Measurements from ENCODE around the gene TREML2. TPM values are rescaled to one million over a fixed set of nuclear protein-coding genes. Genes with fewer than 3 reads are reported as not detected.

Gene TREML2
- total RNA-seq, 4 donors from 2014 or later = 0.22 to 0.34 TPM; not detected in 2

DNA sequence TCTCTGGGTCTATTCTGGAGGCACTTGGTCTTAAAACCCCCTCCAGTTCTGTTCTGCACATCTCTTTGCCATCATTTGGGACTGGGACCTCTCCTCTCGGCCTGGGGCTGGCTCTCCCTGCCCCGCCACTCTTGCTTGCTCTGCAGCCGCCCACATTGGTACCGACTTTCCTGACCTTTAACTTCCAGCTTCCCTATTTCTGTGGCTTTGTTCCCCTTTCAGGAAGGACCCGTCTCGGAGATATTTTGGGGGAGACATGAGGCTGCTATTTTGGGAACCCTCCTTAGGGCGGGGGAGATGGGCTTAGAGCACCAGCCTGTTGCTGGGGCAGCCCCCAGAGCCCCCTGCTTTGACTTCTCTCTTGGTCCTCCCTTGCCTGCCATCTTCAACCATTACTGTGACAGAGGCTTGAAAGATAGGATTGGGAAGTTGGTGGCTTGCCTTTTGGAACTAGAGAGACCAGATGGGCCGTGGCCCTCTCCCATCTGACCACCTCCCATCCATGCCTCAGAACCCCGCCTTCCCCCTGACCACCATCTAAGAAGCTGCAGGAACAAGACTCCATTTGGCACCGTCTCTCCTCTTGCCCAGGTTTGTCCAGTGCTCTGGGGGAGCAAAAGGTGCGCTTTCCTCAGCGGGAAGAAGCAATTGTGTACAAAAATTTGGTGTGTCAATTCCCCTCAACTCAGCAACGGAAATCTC, 38.9 kb downstream of the TREML2 start:
- TF ChIP-seq, protein P1, sequence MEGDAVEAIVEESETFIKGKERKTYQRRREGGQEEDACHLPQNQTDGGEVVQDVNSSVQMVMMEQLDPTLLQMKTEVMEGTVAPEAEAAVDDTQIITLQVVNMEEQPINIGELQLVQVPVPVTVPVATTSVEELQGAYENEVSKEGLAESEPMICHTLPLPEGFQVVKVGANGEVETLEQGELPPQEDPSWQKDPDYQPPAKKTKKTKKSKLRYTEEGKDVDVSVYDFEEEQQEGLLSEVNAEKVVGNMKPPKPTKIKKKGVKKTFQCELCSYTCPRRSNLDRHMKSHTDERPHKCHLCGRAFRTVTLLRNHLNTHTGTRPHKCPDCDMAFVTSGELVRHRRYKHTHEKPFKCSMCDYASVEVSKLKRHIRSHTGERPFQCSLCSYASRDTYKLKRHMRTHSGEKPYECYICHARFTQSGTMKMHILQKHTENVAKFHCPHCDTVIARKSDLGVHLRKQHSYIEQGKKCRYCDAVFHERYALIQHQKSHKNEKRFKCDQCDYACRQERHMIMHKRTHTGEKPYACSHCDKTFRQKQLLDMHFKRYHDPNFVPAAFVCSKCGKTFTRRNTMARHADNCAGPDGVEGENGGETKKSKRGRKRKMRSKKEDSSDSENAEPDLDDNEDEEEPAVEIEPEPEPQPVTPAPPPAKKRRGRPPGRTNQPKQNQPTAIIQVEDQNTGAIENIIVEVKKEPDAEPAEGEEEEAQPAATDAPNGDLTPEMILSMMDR (IDR thresholded peaks at IDR 0.05; ENCODE audit: low read depth) = no peak

DNA sequence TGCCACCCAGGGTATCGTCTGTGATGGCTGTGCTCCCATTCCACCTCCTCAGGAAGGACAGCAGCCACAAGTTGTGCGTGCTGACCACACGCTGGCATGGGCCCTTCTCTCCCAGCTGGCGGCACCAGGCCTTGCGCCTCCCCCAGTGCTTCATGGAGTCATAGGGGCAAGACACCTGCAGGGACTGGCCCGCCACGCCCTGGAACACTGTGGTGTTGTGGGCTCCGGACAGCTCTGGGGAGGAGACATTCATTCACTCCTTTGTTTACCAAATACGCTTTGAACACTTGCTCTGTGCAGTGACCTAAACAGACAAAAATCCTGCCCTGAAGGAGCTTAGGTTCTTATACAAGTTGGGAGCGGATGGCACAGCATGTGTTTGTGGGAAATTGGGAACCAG, 39.6 kb downstream of the TREML2 start:
- TF ChIP-seq, protein P1 (IDR thresholded peaks at IDR 0.05; ENCODE audit: low read depth) = no peak

DNA sequence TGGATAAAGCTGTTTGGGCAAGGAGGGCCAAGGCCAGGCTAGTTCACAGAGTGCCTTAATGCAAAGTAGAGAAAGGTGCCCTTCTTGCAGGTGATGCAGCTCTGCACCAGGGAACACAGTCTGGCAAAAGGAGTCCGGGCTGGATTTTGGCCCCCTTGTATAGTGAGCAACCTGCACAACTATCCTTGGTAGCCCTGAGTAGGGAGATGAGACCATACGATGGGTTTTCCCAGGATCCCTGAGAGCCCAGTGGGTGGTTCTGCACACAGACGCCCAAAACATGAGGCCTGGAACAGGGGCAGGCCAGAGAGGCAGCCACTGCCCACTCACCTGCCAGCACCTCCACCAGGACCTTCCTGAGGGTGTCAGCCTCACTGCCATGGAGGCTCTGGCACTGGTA, 40.0 kb downstream of the TREML2 start:
- TF ChIP-seq, protein P1 (IDR thresholded peaks at IDR 0.05; ENCODE audit: low read depth) = no peak

DNA sequence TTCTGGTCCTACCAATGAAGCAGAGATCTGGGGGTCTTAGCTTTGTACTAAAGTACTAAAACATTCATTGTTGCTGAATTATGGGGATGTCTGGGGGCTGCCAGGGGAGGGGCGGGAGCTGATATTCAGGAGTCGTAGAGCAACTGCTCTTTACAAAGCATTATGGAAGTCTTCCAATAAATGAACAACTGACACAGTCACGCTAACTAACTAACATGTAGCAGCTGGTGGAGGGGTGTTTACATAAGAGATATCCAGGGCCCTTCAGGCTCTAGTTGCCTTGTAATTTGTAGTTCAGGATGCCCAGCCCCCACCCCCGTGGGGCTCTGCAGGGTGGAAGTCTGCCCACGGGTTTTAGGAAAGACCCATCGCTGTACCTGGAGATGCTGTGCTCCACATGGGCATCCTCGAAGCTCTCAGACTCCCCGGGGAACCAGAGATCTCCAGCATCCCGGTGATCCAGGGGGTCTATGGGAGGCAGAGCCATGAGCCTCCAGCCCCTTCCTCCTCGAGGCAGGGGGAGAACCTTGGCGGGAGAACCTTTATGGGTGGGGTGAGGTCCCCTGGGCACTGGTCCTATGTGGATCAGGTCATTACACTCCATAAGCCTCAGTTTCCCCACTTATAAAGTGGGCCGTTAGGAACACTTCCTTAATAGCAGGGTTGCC, 41.4 kb downstream of the TREML2 start:
- TF ChIP-seq, protein P1 (IDR thresholded peaks at IDR 0.05; ENCODE audit: low read depth) = no peak

DNA sequence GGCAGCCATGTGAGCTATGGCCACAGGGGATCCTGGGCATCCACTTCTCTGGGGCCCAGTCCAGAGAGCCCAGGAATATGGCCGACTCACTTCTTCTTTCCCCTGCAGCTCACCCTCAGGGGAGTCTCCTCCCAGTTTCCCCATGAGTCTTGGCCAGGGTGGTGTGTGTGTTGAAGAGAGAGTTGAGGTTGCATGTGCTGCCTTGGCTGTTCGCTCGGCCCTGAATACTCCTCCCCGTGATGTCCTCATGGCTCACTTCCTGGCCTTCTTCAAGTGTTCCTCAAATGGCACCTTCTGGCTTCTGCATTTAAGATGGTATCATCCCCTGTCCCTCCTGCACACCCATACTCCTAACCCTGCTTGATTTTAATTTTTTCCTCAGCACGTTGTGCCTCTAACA, 43.6 kb downstream of the TREML2 start:
- TF ChIP-seq, protein P1 (IDR thresholded peaks at IDR 0.05; ENCODE audit: low read depth) = no peak

DNA sequence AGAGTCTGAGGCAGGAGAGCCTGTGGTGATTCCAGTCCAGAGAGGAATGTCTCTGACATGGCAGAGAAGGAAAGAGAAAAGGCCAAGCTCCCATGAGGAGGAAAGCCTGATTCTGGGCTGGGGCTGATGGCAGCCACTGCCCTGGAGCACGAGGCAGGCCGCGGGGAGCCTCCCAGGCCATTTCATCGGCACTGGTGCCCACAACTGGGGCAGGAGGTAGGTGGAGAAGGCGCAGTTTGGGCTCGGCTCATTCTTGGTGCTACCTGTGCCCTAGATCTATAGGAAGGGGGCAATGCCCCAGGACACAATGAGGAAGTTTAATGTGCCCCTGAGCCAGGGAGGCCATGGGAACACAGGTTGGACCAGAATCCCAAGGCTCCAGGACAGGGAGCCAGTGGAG, 44.2 kb downstream of the TREML2 start:
- TF ChIP-seq, protein P1 (IDR thresholded peaks at IDR 0.05; ENCODE audit: low read depth) = no peak

DNA sequence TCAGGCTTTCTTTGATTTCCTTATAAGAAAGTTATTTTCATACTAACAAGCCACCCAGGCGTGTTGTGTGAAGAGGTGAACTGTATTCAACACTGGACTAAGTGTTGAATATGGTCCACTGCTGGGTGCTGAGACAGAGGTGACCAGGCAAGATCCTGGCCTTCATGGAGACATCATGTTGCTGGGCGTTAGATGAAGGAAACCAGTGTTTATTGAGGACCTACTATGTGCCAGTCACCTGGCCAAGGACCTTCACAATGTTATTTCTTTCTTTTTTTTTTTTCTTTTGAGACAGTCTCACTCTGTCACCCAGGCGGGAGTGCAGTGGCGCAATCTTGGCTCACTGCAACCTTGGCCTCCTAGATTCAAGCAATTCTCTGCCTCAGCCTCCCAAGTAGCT, 44.9 kb downstream of the TREML2 start:
- TF ChIP-seq, protein P1 (IDR thresholded peaks at IDR 0.05; ENCODE audit: low read depth) = no peak
